Bronchial epithelial cell (primary cell): ENCODE data around the gene PTP4A2. TPM values are rescaled to one million over a fixed set of nuclear protein-coding genes. Genes with fewer than 3 reads are reported as not detected.

ENCODE experiments used
- DNase-seq: peaks from one replicate; pipeline ENCODE4 v3.0.0-alpha.2; 2010; ENCODE audit warnings: low read depth
- FAIRE-seq: peaks from 2 replicates; lab custom pipeline; 2011; peaks lifted over from hg19 to GRCh38; lab: Jason Lieb, UNC
- H3K27me3 ChIP-seq: 2 replicates; pipeline ENCODE4 v1.5.1; 2011; ENCODE audit warnings: low read length; ENCODE audit not compliant: control insufficient read depth, insufficient read depth
- H3K36me3 ChIP-seq: 2 replicates; pipeline ENCODE4 v1.5.1; 2011; ENCODE audit warnings: low read length; ENCODE audit not compliant: control insufficient read depth, insufficient read depth
- H3K4me3 ChIP-seq: 2 replicates; pipeline ENCODE4 v1.5.1; 2011; ENCODE audit warnings: mild to moderate bottlenecking, low read depth, low read length, control low read depth
- total RNA-seq: library from RNA; depleted of rRNA; stranded (reverse); fragments of >200 nt; gene quantifications from 2 replicates; pipeline ENCODE4 v1.2.1, GENCODE V29; 2014
- TF ChIP-seq, protein P1 (sequence below): IDR thresholded peaks from 2 replicates; pipeline ENCODE4 v1.5.1; 2011; ENCODE audit warnings: mild to moderate bottlenecking, moderate library complexity, low read length, control low read depth, inconsistent platforms; ENCODE audit not compliant: insufficient read depth, severe bottlenecking

Gene PTP4A2
- total RNA-seq, 1 donor from 2014 or later: 221 TPM

DNA sequence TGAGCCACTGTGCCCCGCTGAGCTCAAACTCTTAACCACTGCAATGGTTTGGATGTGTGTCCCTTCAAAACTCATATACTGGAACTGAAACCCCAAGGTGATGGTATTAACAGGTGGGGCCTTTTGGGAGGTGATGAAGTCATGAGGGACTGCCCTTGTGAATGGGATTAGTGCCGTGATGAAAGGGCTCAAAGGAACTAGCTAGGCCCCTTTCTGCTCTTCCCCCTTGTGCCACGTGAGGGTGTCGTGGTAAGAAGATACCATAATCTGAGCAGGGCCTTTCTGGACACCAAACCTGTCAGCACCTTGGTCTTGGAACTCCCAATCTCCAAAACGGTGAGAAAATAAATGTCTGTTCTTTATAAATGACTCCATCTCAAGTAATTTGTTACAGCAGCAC is 76.8 kb downstream of the PTP4A2 start:
- TF ChIP-seq, protein P1, sequence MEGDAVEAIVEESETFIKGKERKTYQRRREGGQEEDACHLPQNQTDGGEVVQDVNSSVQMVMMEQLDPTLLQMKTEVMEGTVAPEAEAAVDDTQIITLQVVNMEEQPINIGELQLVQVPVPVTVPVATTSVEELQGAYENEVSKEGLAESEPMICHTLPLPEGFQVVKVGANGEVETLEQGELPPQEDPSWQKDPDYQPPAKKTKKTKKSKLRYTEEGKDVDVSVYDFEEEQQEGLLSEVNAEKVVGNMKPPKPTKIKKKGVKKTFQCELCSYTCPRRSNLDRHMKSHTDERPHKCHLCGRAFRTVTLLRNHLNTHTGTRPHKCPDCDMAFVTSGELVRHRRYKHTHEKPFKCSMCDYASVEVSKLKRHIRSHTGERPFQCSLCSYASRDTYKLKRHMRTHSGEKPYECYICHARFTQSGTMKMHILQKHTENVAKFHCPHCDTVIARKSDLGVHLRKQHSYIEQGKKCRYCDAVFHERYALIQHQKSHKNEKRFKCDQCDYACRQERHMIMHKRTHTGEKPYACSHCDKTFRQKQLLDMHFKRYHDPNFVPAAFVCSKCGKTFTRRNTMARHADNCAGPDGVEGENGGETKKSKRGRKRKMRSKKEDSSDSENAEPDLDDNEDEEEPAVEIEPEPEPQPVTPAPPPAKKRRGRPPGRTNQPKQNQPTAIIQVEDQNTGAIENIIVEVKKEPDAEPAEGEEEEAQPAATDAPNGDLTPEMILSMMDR: no peak
- H3K27me3 ChIP-seq: no peaks in the 10 kb centered on the region
- no peak for DNase-seq
- FAIRE-seq: no peak
- no peak overlapping the region for H3K4me3 ChIP-seq
- H3K36me3 ChIP-seq: no peaks in the 10 kb centered on the region

DNA sequence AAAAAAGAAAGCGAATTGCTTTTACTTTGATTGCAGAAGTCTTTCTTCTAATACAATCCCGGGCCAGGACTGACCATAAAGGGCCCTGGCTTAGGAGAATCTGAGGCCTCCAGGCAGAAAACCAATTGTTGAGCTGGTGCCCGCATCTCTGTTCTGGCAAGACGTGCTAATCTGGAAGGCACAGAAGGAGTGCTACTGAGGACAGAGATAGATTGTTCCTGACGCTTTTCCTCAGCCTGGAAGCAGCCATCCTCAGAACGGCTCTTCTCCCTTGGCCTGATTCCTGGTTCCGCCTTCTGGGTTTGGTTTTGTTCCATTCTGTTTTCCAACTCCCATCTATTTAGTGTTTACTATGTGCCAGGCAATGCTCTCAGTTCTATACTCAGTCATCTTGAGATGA is 77.6 kb downstream of the PTP4A2 start:
- FAIRE-seq (no peak), DNase-seq (no peak)
- TF ChIP-seq, protein P1: no peak
- no peaks in the 10 kb centered on the region for H3K36me3 ChIP-seq
- H3K4me3 ChIP-seq: no peak overlapping the region
- no peaks in the 10 kb centered on the region for H3K27me3 ChIP-seq

DNA sequence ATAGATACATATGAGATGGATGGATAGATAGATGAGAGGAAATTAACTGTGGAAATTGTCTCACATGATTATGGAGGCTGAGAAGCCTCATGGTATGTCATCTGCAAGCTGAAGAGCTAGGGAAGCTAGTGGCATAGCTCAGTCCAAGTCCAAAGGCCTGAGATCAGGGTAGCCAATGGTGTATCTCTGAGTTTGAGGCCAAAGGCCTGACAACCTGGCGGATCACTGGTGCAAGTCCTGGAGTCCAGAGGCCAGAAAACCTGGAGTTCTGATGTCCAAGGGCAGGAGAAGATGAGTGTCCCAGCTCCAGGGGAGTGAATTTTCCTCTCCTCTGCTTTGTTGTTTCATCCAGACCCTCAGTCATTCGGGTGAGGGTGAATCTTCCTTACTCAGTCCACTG is 78.4 kb downstream of the PTP4A2 start:
- Histone ChIP-seq H3K27me3 (no peaks in the 10 kb centered on the region), H3K4me3 (no peak overlapping the region), H3K36me3 (no peaks in the 10 kb centered on the region)
- FAIRE-seq (peak; percentile 88), DNase-seq (no peak)
- TF ChIP-seq, protein P1: no peak

DNA sequence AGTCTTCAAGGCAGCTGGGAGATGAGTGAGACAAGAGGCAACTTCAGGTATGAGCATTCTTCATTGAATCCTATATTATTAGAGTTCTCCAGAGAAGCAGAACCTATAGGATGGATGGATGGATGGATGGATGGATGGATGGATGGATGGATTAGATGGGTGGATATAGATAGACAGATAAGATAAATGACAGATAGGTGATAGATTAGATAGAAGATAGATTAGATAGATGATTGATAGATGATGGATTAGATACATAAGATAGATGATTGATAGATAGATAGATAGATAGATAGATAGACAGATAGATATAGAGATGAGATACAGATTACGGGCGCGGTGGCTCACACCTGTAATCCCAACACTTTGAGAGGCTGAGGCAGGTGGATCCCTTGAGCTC is 79.1 kb downstream of the PTP4A2 start:
- Histone ChIP-seq H3K27me3 (no peaks in the 10 kb centered on the region), H3K4me3 (no peak overlapping the region), H3K36me3 (no peaks in the 10 kb centered on the region)
- TF ChIP-seq, protein P1: no peak
- FAIRE-seq (no peak), DNase-seq (no peak)

DNA sequence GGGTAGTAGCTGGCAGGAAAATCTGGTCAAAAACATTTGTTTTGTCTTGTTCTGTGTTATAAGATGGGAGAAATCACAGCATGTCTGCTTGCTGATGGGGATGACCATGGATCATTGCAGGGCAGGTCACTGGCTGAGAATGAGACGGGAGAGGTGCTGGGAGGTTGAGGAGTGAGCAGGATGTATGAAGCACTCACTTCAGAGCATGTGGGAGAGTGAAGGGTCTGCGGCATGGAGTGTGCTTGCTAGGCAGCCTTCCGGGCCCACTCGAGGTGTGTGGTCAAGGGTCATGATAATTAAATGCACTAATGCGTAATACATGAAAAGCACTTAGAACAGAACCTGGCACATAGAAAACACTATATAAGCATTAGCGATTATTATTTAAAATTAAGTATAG is 80.3 kb downstream of the PTP4A2 start:
- DNase-seq: no peak

More for the DNA sequence above, 80.3 kb downstream of the PTP4A2 start:
- no peaks in the 10 kb centered on the region for H3K27me3 ChIP-seq
- FAIRE-seq: no peak
- no peak overlapping the region for H3K4me3 ChIP-seq
- H3K36me3 ChIP-seq: no peaks in the 10 kb centered on the region
- TF ChIP-seq, protein P1: no peak

Other genes starting within 250 kb of the PTP4A2 start
- gene COL16A1, start 234.4 kb downstream of the PTP4A2 start, total RNA-seq: 87.7 and 121 TPM in 2 replicates
- gene ADGRB2, start 174.0 kb downstream of the PTP4A2 start, total RNA-seq: 0.53 and 0.64 TPM in 2 replicates
- gene SPOCD1, start 122.3 kb downstream of the PTP4A2 start, total RNA-seq: 1.1 and 4.9 TPM in 2 replicates
- 36.6 and 39.8 TPM in 2 replicates for gene KHDRBS1, start 75.5 kb upstream of the PTP4A2 start, total RNA-seq
- 2.2 and 2.9 TPM in 2 replicates for gene TMEM39B, start 134.6 kb upstream of the PTP4A2 start, total RNA-seq
- gene KPNA6, start 169.7 kb upstream of the PTP4A2 start, total RNA-seq: 24.2 and 31.1 TPM in 2 replicates
- 54.0 and 62.7 TPM in 2 replicates for gene TXLNA, start 241.3 kb upstream of the PTP4A2 start, total RNA-seq